Tibial nerve (tissue), 4 donors: ENCODE data around the gene TCHHL1.

Experiments used
- CTCF ChIP-seq, 5 experiments: fragments of 200-600 bp in 3 of 5; fragments of 450-650 bp in 2 of 5; sonication (generic) in 3 of 5; IDR thresholded peaks; one replicate each; pipeline ENCODE4 v1.5.1; 2016 to 2019; ENCODE audit warnings: antibody characterized with exemption in 5 of 5, mild to moderate bottlenecking in 3 of 5, moderate library complexity in 2 of 5
- EP300 ChIP-seq, 2 donors: sonication (generic); formaldehyde crosslinking; IDR thresholded peaks; one replicate each; pipeline ENCODE4 v1.6.1; 2017; ENCODE audit warnings: antibody characterized with exemption in 2 of 2, mild to moderate bottlenecking in 1 of 2

GRCh38 chr1:152111515-152111968, 22.7 kb upstream of the TCHHL1 start:
- TF ChIP-seq CTCF (IDR thresholded peaks at IDR 0.05) (no peak), EP300 (IDR thresholded peaks at IDR 0.05) (no peak)
